ENCODE data around the gene PRICKLE1.

Gene PRICKLE1

DNA sequence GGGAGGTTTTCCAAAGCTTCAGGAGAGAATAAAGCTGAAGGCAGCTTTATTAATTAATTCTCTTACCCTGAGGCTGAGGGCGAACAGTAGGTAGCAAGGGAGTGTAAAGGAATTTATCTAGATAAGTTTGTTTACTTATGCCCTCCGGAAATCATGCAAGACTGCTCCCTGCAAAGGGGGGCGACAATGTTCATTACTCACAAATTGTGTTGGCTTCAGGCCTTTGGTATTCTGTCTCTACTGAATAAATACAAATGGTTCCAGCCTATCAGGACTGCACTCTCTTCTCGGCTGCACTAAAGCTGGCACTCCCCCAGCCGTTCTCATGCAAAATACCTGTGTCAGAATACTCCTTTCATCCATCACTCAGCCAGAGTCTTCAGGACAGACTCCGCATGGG is 142.8 kb downstream of the PRICKLE1 start:
- no peak for DNase-seq

DNA sequence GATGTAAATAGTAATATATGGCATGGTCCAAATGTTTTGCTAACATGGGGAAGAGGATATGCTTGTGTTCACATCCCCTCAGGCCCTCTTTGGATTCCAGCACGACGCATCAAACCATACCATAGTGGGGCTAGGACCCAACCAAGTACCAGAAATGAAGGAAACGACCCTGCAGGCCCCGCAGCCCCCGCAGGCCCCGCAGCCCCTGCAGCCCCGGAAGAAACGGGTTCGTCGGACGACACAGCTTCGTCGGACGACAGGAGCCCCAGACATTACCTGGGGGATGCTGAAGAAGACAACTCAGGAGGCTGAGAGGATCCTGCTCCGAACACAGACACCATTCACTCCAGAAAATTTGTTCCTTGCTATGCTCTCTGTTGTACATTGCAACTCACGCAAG is 143.7 kb downstream of the PRICKLE1 start:
- no peak for DNase-seq

DNA sequence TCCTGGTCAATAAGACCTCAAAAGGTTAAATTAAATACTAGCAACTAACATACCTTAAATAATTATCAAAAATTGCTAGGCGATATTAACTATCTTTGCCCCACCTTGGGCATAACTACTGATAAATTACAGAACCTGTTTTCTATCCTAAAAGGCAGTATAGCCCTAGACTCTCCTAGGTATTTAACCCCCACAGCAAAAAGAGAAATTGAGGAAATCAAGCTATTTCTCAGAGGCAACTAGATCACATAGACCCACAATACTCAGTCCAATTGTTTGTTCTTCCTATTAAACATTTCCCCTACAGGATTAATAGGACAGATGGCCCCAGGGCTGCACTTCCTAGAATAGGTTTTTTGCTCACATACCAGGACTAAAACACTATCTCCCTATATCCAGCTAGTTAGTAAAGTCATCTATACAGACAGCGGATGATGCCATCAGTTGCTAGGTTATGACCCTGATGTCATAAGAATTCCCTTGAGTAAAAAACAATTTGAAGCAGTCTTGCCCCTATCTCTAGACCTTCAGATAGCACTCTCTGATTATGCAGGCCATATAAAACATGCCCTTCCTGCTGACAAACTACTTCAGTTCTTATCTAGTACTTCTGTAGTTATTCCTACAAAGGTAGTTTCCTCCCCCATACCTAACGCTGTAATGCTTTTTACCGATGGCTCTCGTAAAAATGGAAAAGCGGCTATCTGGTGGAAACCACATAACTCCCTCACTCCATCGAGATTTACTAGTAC is 145.2 kb downstream of the PRICKLE1 start:
- no peak for DNase-seq

DNA sequence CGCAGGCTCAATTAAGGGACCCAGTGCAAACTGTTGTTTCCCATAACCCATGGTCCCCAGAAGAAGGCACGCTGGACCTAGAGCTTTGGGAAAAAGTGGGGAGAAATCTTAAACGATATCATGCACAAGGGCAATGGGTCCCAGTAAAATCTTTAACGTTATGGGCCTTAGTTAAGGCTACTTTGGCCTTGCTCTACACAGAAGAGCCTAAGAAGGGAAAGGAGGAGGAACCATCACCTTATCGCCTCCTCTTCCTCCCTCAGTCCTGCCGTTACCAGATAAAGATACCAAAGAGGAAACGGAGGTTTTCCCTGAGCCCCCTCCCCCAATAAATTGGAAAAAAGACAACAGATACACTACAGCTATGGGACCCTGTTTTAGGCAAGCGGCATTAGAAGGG is 146.7 kb downstream of the PRICKLE1 start:
- DNase-seq = no peak

DNA sequence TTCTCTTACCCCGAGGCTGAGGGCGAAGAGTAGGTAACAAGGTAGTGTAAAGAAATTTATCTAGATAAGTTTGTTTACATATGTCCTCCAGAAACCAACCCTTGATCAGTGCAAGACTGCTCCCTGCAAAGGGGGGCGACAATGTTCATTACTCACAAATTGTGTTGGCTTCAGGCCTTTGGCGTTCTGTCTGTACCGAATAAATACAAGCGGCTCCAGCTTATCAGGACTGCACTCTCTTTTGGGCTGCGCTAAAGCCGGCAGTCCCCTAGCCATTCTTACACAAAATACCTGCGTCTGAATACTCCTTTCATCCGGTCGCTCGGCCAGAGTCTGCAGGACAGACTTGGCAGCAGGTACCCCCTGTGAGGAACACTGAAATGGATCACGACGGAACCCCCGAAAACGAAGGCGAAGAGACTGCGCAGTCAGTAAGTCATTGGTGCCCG is 147.2 kb downstream of the PRICKLE1 start:
- DNase-seq = no peak

DNA sequence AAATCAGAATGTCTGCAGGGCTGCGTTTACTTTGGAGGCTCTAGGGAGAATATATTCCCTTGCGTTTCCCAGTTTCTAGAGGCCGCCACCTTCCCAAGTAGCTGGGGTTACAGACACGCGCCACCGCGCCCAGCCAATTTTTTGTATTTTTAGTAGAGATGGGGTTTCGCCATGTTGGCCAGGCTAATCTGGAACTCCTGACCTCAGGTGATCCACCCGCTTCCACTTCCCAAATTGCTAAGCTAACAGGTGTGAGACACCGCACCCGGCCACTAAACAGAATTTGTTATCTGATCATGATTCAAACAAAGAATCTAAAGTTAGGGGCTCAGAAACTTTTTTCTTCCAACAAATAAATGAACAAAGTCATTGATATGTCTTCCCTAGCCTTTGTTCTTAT is 148.9 kb downstream of the PRICKLE1 start:
- DNase-seq = no peak

DNA sequence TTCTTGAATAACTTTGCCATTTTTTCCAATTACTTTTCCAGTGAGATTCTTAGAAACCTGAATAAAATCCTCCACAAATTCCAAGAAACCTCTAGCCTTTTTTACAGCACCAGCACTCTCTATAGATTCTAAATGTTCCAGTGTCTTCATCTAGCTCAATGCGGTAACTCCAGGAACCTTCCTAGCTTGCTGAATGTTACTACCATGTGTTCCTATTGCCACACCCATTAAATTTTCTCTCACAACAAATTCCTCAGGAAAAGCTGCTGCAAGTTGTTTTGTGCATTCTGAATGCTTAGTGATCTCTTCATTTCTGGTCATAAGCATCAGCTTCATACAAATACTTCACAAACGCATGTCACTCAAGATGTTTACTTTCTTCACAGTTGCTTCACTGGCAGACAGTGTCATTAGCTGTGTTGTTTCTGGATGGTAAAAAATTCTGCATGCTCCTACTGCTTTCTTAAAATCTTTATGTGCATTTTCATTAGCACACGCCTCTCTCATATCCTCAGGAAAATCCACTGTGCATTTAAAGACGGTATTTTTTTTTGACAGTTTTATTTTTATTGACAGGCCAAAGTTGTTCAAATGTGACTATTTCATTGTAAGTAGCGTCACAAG is 156.9 kb downstream of the PRICKLE1 start:
- no peak for DNase-seq

DNA sequence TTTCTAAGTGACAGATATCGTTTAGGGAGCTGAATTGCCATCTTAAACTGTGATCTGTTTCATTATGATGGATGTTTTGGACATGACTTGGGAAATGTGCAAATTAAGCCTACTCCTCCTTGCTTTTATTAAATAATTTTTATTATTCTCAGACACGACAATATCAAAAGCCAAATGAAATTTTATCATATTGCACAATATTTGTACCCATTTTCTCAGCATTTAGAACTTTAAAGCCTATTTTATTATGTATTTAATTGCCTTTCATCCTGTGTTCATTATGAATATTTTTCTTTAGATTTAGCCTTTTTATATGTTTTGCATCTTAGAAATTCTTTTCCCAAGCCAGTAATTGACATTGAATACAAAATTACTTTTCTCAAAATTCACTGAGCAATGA is 160.7 kb downstream of the PRICKLE1 start:
- no peak for DNase-seq

DNA sequence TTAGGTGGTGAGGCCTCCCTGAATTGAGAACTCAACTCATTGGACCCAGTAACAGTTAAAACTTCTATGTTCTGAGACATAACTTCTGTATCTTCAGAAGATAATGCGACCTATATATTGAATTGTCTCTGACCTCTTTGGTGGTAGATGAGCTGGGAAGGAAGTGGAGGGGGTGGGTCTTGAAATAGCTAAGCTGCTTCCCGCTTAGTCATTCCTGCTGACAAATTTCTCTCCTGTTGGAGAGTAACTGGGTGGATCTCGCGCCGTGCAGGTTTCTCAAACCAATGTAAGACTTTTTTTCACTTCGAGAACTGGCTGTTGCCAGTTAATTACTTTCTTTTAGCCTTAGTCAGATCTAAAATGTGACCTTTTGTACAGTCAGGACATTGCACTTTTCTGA is 162.8 kb downstream of the PRICKLE1 start:
- DNase-seq = no peak

DNA sequence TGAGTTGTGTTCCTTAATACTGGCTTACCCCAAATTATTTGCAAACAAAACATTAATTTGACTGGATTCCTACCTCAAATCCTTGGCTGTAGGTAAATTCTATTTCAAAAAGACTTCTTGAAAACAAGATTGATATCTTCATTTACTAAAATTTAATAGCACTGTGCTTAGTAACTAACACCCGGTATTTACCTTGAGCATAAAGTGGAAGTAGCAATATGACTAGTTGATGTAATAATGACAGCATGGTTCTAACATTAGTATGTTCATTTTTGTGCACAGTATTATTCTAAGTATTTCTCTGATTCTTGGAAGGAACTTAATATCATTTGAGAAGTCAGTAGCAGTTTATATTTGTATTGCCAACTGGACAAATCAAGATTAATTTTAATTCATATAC is 166.8 kb downstream of the PRICKLE1 start:
- no peak for DNase-seq

DNA sequence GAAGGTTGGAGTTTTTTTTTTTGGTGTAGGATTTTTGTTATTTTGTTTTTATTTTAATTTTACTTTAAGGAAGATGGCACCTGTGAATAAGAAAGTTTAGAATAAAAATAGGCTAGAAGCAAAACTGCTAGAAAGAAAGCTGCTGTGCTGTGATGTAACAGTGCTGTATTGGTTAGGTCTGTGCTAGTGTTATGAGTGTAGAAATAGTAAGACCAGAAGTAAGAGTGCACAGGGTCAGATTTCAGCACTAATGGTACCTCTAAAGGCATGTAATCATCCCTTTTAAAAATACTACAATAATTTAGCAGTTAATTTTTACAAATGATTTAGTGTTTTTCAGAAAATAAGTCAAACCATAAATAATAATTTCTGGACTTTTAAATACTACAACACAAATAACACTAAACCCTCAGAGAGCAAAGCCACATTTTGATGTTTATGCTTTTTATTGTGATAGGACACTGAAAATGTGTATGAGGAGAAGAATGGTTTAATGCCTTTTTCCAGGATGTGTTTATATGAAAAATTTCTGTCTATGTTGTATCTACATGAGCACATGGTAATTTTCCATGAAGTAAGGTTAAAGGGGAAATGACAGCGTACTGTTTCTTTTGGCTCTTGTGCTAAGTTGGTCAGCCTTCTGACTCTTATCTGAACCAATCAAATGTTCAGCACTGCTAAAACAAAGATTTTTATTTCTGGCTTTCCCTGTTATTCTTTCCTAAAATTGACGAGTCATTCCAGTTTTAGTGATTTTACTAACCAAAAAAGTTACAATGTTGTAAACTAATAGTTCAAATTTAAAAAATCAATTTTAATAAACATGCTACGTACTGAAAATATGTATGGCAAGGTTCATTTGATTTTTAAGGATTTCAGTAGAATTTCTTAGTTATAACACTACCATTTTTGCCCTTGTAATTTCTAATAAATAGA is 167.4 kb downstream of the PRICKLE1 start:
- no peak for DNase-seq

DNA sequence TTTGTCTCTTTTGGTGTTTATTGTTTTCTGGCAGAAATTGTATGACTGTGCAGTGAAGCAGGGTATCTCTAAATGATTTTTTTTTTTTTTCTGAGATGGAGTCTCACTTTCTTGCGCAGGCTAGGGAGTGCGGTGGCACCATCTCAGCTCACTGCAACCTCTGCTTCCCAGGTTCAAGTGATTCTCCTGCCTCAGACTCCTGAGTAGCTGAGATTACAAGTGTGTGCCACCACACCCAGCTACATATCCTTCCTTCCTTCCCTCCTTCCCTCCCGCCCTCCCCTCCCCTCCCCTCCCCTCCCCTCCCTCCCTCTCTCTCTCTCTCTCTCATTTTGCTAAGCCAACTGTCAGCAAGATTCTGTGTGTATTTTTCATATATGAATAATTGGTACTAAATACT is 169.2 kb downstream of the PRICKLE1 start:
- no peak for DNase-seq

DNA sequence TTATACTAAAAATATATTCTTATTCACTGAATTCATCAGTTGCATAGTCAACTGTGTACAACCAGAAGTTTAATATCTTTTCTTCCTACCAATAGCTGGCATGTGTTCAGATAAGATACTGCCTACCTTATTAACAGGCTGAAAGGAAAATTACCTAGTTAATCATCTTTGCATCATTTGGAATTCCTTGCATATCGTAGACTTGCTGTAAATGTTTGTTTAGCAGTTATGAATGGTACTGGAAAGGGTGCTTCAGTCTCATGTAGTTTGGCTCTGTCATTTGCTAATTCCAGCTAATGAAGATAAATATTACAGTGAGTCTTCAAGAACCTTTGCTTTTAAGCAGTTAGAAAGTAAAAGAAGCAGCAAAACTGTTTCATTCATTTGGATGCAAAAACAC is 179.2 kb downstream of the PRICKLE1 start:
- no peak for DNase-seq

DNA sequence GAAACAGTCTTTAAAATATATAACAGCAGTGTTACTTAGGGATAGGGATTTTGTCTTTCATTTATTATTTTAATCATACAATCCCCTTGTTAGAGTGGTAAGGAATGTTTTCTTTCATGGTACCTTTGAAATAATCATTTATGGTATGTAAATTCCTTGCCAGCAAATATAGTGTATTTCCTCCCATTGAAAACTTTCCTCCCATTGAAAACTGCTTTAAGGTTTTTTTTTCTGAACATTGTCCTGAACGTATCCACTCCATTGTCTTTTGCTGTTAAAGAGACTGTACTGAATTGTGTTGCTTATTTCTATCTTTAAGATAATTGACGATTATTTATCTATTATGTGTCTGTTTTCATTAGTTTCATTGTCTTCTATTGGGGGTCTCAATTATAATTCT is 180.1 kb downstream of the PRICKLE1 start:
- no peak for DNase-seq

DNA sequence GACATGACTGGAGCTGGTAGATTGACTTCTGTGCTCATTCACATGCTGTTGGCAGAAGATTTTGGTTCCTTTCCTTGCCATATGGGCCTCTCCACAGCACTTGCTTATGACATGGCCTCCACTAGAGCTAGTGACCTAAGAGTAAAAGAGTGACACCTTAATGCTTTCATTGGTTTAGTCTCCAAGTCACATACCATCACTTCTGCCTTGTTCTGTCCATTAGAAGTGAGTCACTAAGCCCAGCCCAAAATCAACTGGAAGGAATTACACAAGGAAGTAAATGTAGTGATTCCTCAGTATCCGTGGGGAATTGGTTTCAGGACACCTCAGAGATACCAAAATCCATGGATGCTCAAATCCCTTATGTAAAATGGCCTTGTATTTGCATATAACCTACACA is 182.2 kb downstream of the PRICKLE1 start:
- no peak for DNase-seq

Data from NK-92 treated with Interleukin-12 subunit alpha and Interleukin-12 subunit beta, amount 100 ng/mL, for 24 hours (cell line).